Natural killer cell (primary cell): ENCODE results near the gene SLC2A3. TPM values are rescaled to one million over a fixed set of nuclear protein-coding genes. Genes with fewer than 3 reads are reported as not detected.
A peak's percentile ranks its signal among the peaks of the same experiment; 100 is the strongest.

Source experiments
- ATAC-seq, 3 donors: fragments of 150-1000 bp in 2 of 3; fragments of 200-7000 bp in 1 of 3; cut with Tn5 transposase; 1 replicate in 1 of 3; 2 replicates in 2 of 3; pipeline ENCODE4 v1.10.0; 2021; ENCODE audit warnings: mild to moderate bottlenecking in 2 of 3, moderate library complexity in 2 of 3
- DNase-seq, 2 donors: peaks; one replicate each; pipeline versions ENCODE4 v3.0.0 to v3.0.0-alpha.2; 2013 to 2021; ENCODE audit warnings: mixed read lengths in 1 of 2
- H3K27ac ChIP-seq: one replicate; pipeline ENCODE4 v1.5.1; 2013; ENCODE audit warnings: mild to moderate bottlenecking, low read length
- H3K27me3 ChIP-seq: one replicate; pipeline ENCODE4 v1.6.1; 2013; ENCODE audit warnings: low read length; ENCODE audit not compliant: control insufficient read depth, insufficient read depth
- H3K36me3 ChIP-seq: one replicate; pipeline ENCODE4 v1.6.1; 2013; ENCODE audit warnings: low read length; ENCODE audit not compliant: control insufficient read depth, insufficient read depth
- H3K4me1 ChIP-seq: one replicate; pipeline ENCODE4 v1.6.1; 2013; ENCODE audit warnings: low read length; ENCODE audit not compliant: control insufficient read depth, insufficient read depth
- H3K4me3 ChIP-seq: one replicate; pipeline ENCODE4 v1.5.1; 2013; ENCODE audit warnings: low read length
- H3K9me3 ChIP-seq: one replicate; pipeline ENCODE4 v1.6.1; 2013; ENCODE audit warnings: low read length; ENCODE audit not compliant: control insufficient read depth, insufficient read depth
- H3K27ac Mint-ChIP-seq, 2 donors: one replicate each; pipeline ENCODE4 v1.8.0; 2022; ENCODE audit warnings: mild to moderate bottlenecking in 2 of 2, mixed read lengths in 2 of 2, moderate library complexity in 1 of 2
- H3K27me3 Mint-ChIP-seq, 2 donors: one replicate each; pipeline ENCODE4 v1.8.0; 2022; ENCODE audit warnings: low read depth in 2 of 2, mixed read lengths in 2 of 2
- H3K36me3 Mint-ChIP-seq: one replicate; pipeline ENCODE4 v1.8.0; 2022; ENCODE audit warnings: mixed read lengths
- H3K4me1 Mint-ChIP-seq, 2 donors: one replicate each; pipeline ENCODE4 v1.8.0; 2022; ENCODE audit warnings: mixed read lengths in 2 of 2
- H3K4me3 Mint-ChIP-seq: one replicate; pipeline ENCODE4 v1.8.0; 2022; ENCODE audit warnings: mild to moderate bottlenecking, moderate library complexity, mixed read lengths
- H3K9me3 Mint-ChIP-seq, 2 donors: one replicate each; pipeline ENCODE4 v1.8.0; 2022; ENCODE audit warnings: mixed read lengths in 2 of 2
- CTCF ChIP-seq: fragments of 200-600 bp; IDR thresholded peaks from one replicate; pipeline ENCODE4 v1.8.0; 2022; ENCODE audit warnings: antibody characterized with exemption
- WGBS: methylation state at CpG from one replicate; pipeline ENCODE4 v1.1.7; 2013; ENCODE audit warnings: missing lambda C conversion rate; ENCODE audit not compliant: insufficient coverage; 5-methylcytosine and 5-hydroxymethylcytosine counted together
- intact Hi-C: fragments of 100-400 bp; cut with micrococcal nuclease; formaldehyde crosslinking; loops from one replicate; pipeline ENCODE4 v1.14.2; 2022
- total RNA-seq, 4 donors: library from RNA; stranded (reverse); fragments of 120-200 nt in 1 of 4; gene quantifications; one replicate each; pipeline versions ENCODE4 v1.2.3 to v1.2.4, GENCODE V29; 2013 to 2022

The SLC2A3 gene
- total RNA-seq, 3 donors from 2014 or later (not counting 1 experiment from before 2014, with no cell fraction given) = 406 to 534 (median 427) TPM

- peak overlapping the region in 1 of 2 donors; percentile 7 for H3K27ac Mint-ChIP-seq
- no peaks in the 10 kb centered on the region for H3K27me3 Mint-ChIP-seq
- H3K27ac ChIP-seq = no peak overlapping the region
- TF ChIP-seq CTCF = no peak
- no peak for ATAC-seq
- WGBS = 100% methylated on average over 2 of the region's 2 CpGs
- H3K9me3 Mint-ChIP-seq = no peaks in the 10 kb centered on the region
- peaks cover 8 to 9% of the 10 kb centered on the region in 2 donors for H3K4me1 Mint-ChIP-seq
- intact Hi-C loops = no loop called here
- H3K36me3 ChIP-seq = no peaks in the 10 kb centered on the region
- no peaks in the 10 kb centered on the region for H3K9me3 ChIP-seq
- H3K4me1 ChIP-seq = peaks cover 6% of the 10 kb centered on the region
- no peak for DNase-seq
- H3K27me3 ChIP-seq = no peaks in the 10 kb centered on the region
- no peak overlapping the region for H3K4me3 Mint-ChIP-seq
- H3K4me3 ChIP-seq = no peak overlapping the region
- H3K36me3 Mint-ChIP-seq = no peaks in the 10 kb centered on the region
These were observed 4.9 kb upstream of the SLC2A3 start for GRCh38 chr12:7940906-7941305.

GRCh38 chr12:7937833-7938506 lies 2.0 kb upstream of the SLC2A3 start:
- ATAC-seq = no peak
- no peak overlapping the region for H3K27ac ChIP-seq

GRCh38 chr12:7934889-7935492 lies 996 bp downstream of the SLC2A3 start:
- H3K4me3 Mint-ChIP-seq = no peak overlapping the region
- Histone ChIP-seq H3K4me1 (peaks cover 48% of the 10 kb centered on the region), H3K27ac (peak overlapping the region; percentile 89), H3K9me3 (no peaks in the 10 kb centered on the region), H3K27me3 (no peaks in the 10 kb centered on the region), H3K36me3 (peaks cover 42% of the 10 kb centered on the region), H3K4me3 (peak overlapping the region; percentile 94)
- H3K36me3 Mint-ChIP-seq = peaks cover 7% of the 10 kb centered on the region
- ATAC-seq (no peak), DNase-seq (peak in 1 of 2 donors; percentile 39)
- no peak for TF ChIP-seq CTCF
- no peaks in the 10 kb centered on the region for H3K9me3 Mint-ChIP-seq
- intact Hi-C loops = loop anchor here (5.0 kb wide), 2 partner anchors 37 to 152 kb away; no protein-coding TSS in a partner anchor
- peaks cover 24% of the 10 kb centered on the region in 2 donors for H3K4me1 Mint-ChIP-seq
- no peak overlapping the region for H3K27ac Mint-ChIP-seq
- 19% methylated on average over 16 of the region's 16 CpGs for WGBS
- no peaks in the 10 kb centered on the region for H3K27me3 Mint-ChIP-seq

More at GRCh38 chr12:7937833-7938506, 2.0 kb upstream of the SLC2A3 start:
- no peak overlapping the region for H3K4me3 ChIP-seq
- Mint-ChIP-seq H3K4me3 (peak overlapping the region; percentile 17), H3K27ac (peak overlapping the region; percentile 35 to 76), H3K36me3 (no peaks in the 10 kb centered on the region), H3K4me1 (peaks cover 8 to 9% of the 10 kb centered on the region in 2 donors), H3K27me3 (no peaks in the 10 kb centered on the region), H3K9me3 (no peaks in the 10 kb centered on the region)
- no peak for TF ChIP-seq CTCF
- no peaks in the 10 kb centered on the region for H3K9me3 ChIP-seq
- peaks cover 13% of the 10 kb centered on the region for H3K36me3 ChIP-seq
- 36% methylated on average over 4 of the region's 4 CpGs for WGBS
- intact Hi-C loops = no loop called here
- DNase-seq = peak in 1 of 2 donors; percentile 48
- H3K27me3 ChIP-seq = no peaks in the 10 kb centered on the region
- peaks cover 26% of the 10 kb centered on the region for H3K4me1 ChIP-seq
